Measurements from ENCODE around the gene MN1. TPM values are rescaled to one million over a fixed set of nuclear protein-coding genes. Genes with fewer than 3 reads are reported as not detected.

Gene MN1
- total and polyA plus RNA-seq, 2 donors (not counting 1 experiment from before 2014, with no cell fraction given): 0.02 to 0.12 TPM

DNA sequence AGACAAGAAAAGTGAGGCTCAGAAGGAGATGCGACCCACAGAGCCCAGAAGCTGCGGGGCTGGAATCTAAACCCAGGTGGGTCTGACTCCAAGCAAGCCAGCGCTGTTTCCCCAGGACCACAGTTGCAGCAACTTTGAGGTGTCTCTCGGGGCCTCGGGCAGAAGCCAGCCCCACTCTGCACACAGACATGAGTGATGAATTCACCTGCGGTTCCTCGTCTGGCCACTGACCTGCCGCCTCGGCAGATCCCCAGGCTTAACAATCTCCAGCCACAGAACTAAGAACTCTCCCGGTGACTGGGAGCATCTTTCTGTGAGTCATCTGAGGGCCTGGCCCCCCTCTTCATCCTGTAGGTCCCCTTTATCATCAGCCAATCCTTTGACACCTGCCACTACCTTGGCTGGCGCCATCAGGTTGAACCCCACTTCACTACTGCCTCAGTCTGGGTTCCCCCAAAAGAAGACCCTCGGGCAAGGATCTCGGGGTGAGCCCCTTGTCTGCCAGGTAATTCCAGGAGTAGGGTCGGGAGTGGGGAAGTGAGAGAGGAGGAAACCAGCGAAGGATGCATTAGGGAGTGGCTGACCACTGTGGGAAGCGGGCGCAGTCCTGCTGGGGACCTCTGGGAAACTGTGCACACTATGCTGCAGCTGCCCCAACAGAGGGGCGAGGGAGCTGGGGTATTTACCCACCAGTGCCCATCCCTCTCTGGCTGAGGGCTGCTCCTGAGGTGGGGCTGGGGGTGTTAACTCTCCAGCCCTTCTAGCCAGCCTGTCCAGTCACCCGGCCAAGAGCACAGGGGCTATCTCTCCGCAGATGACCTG, 33.0 kb upstream of the MN1 start:
- peaks cover 0 to 6% (median 0%) of the 10 kb centered on the region in 3 donors for H3K9me3 ChIP-seq (ENCODE audit: control extremely low read depth in 1 of 3, control insufficient read depth in 2 of 3, insufficient read depth in 1 of 3, low read length in 2 of 3)
- H3K27ac ChIP-seq (ENCODE audit: low read length in 2 of 2): no peak overlapping the region
- DNase-seq: no peak
- no peaks in the 10 kb centered on the region for H3K79me2 ChIP-seq (ENCODE audit: control insufficient read depth, insufficient read depth, low read length)
- H3K4me1 ChIP-seq (ENCODE audit: control insufficient read depth in 2 of 2, insufficient read depth in 2 of 2, low read length in 2 of 2): no peaks in the 10 kb centered on the region
- H3K4me3 ChIP-seq (ENCODE audit: control extremely low read depth in 1 of 5, extremely low read depth in 1 of 5, insufficient read depth in 1 of 5, low read depth in 2 of 5, low read length in 4 of 5): no peak overlapping the region
- peaks cover 8% of the 10 kb centered on the region for H3K9me3 Mint-ChIP-seq (ENCODE audit: insufficient read depth)
- no peak for TF ChIP-seq EZH2 (IDR thresholded peaks at IDR 0.05; ENCODE audit: borderline replicate concordance, insufficient read depth, low read depth, low read length, poor library complexity, severe bottlenecking)
- TF ChIP-seq, protein P1, sequence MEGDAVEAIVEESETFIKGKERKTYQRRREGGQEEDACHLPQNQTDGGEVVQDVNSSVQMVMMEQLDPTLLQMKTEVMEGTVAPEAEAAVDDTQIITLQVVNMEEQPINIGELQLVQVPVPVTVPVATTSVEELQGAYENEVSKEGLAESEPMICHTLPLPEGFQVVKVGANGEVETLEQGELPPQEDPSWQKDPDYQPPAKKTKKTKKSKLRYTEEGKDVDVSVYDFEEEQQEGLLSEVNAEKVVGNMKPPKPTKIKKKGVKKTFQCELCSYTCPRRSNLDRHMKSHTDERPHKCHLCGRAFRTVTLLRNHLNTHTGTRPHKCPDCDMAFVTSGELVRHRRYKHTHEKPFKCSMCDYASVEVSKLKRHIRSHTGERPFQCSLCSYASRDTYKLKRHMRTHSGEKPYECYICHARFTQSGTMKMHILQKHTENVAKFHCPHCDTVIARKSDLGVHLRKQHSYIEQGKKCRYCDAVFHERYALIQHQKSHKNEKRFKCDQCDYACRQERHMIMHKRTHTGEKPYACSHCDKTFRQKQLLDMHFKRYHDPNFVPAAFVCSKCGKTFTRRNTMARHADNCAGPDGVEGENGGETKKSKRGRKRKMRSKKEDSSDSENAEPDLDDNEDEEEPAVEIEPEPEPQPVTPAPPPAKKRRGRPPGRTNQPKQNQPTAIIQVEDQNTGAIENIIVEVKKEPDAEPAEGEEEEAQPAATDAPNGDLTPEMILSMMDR (IDR thresholded peaks at IDR 0.05): no peak
- CTCF ChIA-PET: no interaction called here
- no peaks in the 10 kb centered on the region for H3K27me3 ChIP-seq (replicated peaks in 1 of 4; ENCODE audit: control extremely low read depth in 1 of 4, control insufficient read depth in 3 of 4, insufficient read depth in 4 of 4, low read length in 3 of 4)
- H3K27me3 Mint-ChIP-seq: no peaks in the 10 kb centered on the region
- H3K4me1 Mint-ChIP-seq: no peaks in the 10 kb centered on the region
- no peaks in the 10 kb centered on the region for H3K36me3 ChIP-seq (replicated peaks in 1 of 2; ENCODE audit: control extremely low read depth in 1 of 2, control insufficient read depth in 1 of 2, extremely low read depth in 1 of 2, insufficient read depth in 2 of 2, low read length in 1 of 2)
- H2AFZ ChIP-seq (ENCODE audit: insufficient read depth, low read depth, low read length, poor library complexity, severe bottlenecking): no peak overlapping the region
- H4K20me1 ChIP-seq (ENCODE audit: control insufficient read depth, insufficient read depth, low read length, poor library complexity, severe bottlenecking): no peaks in the 10 kb centered on the region
- no peak overlapping the region for H3K4me2 ChIP-seq (replicated peaks; ENCODE audit: low read depth, low read length, poor library complexity, severe bottlenecking)
- H3K27ac Mint-ChIP-seq: no peak overlapping the region
- H3K4me3 Mint-ChIP-seq: no peak overlapping the region
- no peak overlapping the region for H3K9ac ChIP-seq (ENCODE audit: low read length)
- POLR2A ChIA-PET: no interaction called here
- intact Hi-C loops (cut with micrococcal nuclease): no loop called here
- no peak for ATAC-seq (ENCODE audit: low read depth)
- WGBS (ENCODE audit: insufficient coverage): 92% methylated on average over 15 of the region's 20 CpGs

DNA sequence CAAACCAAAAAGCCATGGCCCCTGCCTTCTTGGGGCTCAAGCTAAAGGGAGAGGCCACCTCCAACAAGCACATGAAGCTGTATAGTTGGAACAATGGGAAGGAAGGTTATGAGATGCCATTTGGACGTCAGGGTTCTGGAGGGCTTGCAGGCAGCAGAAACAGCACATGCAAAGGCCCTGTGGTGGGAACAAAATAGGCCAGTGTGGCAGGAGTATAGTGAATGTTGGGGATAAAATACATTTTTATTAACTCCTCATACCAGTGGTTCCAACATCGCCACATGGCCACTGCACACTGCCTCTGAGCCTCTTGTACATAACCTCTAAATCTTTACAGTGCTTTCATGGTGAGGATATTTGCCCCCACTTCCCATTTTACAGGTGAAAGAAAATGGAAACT, 32.2 kb upstream of the MN1 start:
- Histone ChIP-seq H3K4me1 (ENCODE audit: control insufficient read depth in 2 of 2, insufficient read depth in 2 of 2, low read length in 2 of 2) (no peaks in the 10 kb centered on the region), H2AFZ (ENCODE audit: insufficient read depth, low read depth, low read length, poor library complexity, severe bottlenecking) (no peak overlapping the region), H3K36me3 (replicated peaks in 1 of 2; ENCODE audit: control extremely low read depth in 1 of 2, control insufficient read depth in 1 of 2, extremely low read depth in 1 of 2, insufficient read depth in 2 of 2, low read length in 1 of 2) (no peaks in the 10 kb centered on the region), H3K27ac (ENCODE audit: low read length in 2 of 2) (no peak overlapping the region), H3K4me3 (ENCODE audit: control extremely low read depth in 1 of 5, extremely low read depth in 1 of 5, insufficient read depth in 1 of 5, low read depth in 2 of 5, low read length in 4 of 5) (no peak overlapping the region), H3K27me3 (replicated peaks in 1 of 4; ENCODE audit: control extremely low read depth in 1 of 4, control insufficient read depth in 3 of 4, insufficient read depth in 4 of 4, low read length in 3 of 4) (no peaks in the 10 kb centered on the region), H3K79me2 (ENCODE audit: control insufficient read depth, insufficient read depth, low read length) (no peaks in the 10 kb centered on the region), H3K9ac (ENCODE audit: low read length) (no peak overlapping the region), H4K20me1 (ENCODE audit: control insufficient read depth, insufficient read depth, low read length, poor library complexity, severe bottlenecking) (no peaks in the 10 kb centered on the region), H3K9me3 (ENCODE audit: control extremely low read depth in 1 of 3, control insufficient read depth in 2 of 3, insufficient read depth in 1 of 3, low read length in 2 of 3) (peaks cover 0 to 3% (median 0%) of the 10 kb centered on the region in 3 donors), H3K4me2 (replicated peaks; ENCODE audit: low read depth, low read length, poor library complexity, severe bottlenecking) (no peak overlapping the region)
- ATAC-seq (ENCODE audit: low read depth): no peak
- intact Hi-C loops (cut with micrococcal nuclease): no loop called here
- Mint-ChIP-seq H3K4me3 (no peak overlapping the region), H3K9me3 (ENCODE audit: insufficient read depth) (peaks cover 8% of the 10 kb centered on the region), H3K4me1 (no peaks in the 10 kb centered on the region), H3K27me3 (no peaks in the 10 kb centered on the region), H3K27ac (no peak overlapping the region)
- DNase-seq: no peak
- 100% methylated on average over 1 of the region's 2 CpGs for WGBS (ENCODE audit: insufficient coverage)
- ChIA-PET POLR2A (no interaction called here), CTCF (no interaction called here)
- TF ChIP-seq EZH2 (IDR thresholded peaks at IDR 0.05; ENCODE audit: borderline replicate concordance, insufficient read depth, low read depth, low read length, poor library complexity, severe bottlenecking): no peak
- TF ChIP-seq, protein P1 (IDR thresholded peaks at IDR 0.05): no peak
